Upper lobe of left lung (tissue), 6 donors: ENCODE results near the gene TMEM43. TPM values are rescaled to one million over a fixed set of nuclear protein-coding genes. Genes with fewer than 3 reads are reported as not detected.

ENCODE experiments used
- ATAC-seq, 2 donors: fragments of 200-7000 bp; cut with Tn5 transposase; one replicate each; pipeline ENCODE4 v1.9.1; 2022; ENCODE audit warnings: mild to moderate bottlenecking in 2 of 2, moderate library complexity in 2 of 2; ENCODE audit not compliant: low FRiP score in 2 of 2
- DNase-seq, 2 donors: peaks; one replicate each; pipeline ENCODE4 v3.0.0-alpha.2; 2019 to 2020
- H3K27ac ChIP-seq, 4 donors: fragments of 200-600 bp; sonication (generic); one replicate each; pipeline ENCODE4 v1.5.1; 2016 to 2019
- H3K27me3 ChIP-seq, 4 donors: fragments of 200-600 bp; sonication (generic); one replicate each; pipeline ENCODE4 v1.5.1; 2017 to 2019
- H3K36me3 ChIP-seq, 4 donors: fragments of 200-600 bp; sonication (generic); one replicate each; pipeline ENCODE4 v1.5.1; 2016 to 2019
- H3K4me1 ChIP-seq, 4 donors: fragments of 200-600 bp; sonication (generic); one replicate each; pipeline ENCODE4 v1.5.1; 2018 to 2019
- H3K4me3 ChIP-seq, 4 donors: fragments of 200-600 bp; sonication (generic); one replicate each; pipeline ENCODE4 v1.5.1; 2017 to 2019; ENCODE audit warnings: mild to moderate bottlenecking in 2 of 4, moderate library complexity in 1 of 4
- H3K9me3 ChIP-seq, 4 donors: fragments of 200-600 bp; sonication (generic); one replicate each; pipeline ENCODE4 v1.5.1; 2018 to 2019
- EP300 ChIP-seq, 4 donors: sonication (generic); formaldehyde crosslinking; IDR thresholded peaks; one replicate each; pipeline ENCODE4 v1.5.1; 2017; ENCODE audit warnings: antibody characterized with exemption in 4 of 4, control low read depth in 2 of 4
- POLR2A ChIP-seq, 4 donors: fragments of 450-650 bp; IDR thresholded peaks; one replicate each; pipeline ENCODE4 v1.5.1; 2016 to 2017; ENCODE audit warnings: antibody characterized with exemption in 4 of 4, mild to moderate bottlenecking in 2 of 4
- POLR2AphosphoS5 ChIP-seq, 2 donors: sonication (generic); formaldehyde crosslinking; IDR thresholded peaks; one replicate each; pipeline ENCODE4 v1.5.1; 2017; ENCODE audit warnings: antibody characterized with exemption in 2 of 2
- WGBS, 2 donors: methylation state at CpG; one replicate each; pipeline ENCODE4 v1.1.5; 2017 to 2018; 5-methylcytosine and 5-hydroxymethylcytosine counted together
- total RNA-seq, 6 donors: library from RNA; depleted of rRNA in 4 of 6; stranded (reverse); fragments of >200 nt in 4 of 6; gene quantifications; one replicate each; pipeline versions ENCODE4 v1.1.0 to v1.2.1, GENCODE V29; 2016 to 2021
- TF ChIP-seq, protein P1 (sequence below), 6 experiments: fragments of 450-650 bp in 4 of 6; fragments of 200-600 bp in 2 of 6; sonication (generic) in 2 of 6; IDR thresholded peaks; one replicate each; pipeline ENCODE4 v1.5.1; 2016 to 2019; ENCODE audit warnings: antibody characterized with exemption in 6 of 6
- donor health status: DM: no; HTN: no; CAD: no; lungs with moderate emphysema.
- donor health status: DM: no; HTN: yes; CAD: no; lungs with severe emphysema.

TMEM43 gene
- total RNA-seq, 6 donors from 2014 or later, result 48.2 to 158 (median 87.7) TPM

DNA sequence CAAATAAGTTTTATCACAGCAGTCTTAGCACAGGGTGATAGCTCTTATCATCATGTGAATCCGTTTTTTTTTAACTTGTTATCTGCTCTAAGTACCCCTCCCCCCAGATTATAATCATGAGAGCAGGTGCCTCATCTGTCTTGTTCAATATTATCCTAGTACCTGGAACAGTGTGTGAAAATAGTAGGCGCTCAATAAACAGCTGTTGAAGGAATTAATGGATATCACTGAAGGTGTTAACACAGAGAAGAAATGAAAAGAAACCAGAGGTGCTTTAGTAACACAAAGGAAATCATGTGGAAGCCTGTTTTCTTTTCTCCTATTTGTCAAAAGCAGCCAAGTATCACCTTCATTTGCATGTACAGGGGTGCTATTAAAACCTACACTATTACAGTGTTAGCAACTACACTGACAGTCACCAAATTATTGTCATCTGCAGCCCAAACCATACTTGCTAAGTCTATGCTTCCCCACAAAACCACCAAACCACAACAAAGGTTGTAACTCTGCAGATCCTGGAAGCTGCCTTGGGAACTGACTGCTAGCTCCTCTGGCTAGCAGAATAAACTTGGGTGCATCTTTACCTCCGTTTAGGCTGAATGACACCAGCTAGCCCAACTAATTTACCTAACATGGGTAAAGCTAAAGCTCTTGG is 50.7 kb downstream of the TMEM43 start:
- TF ChIP-seq, protein P1, sequence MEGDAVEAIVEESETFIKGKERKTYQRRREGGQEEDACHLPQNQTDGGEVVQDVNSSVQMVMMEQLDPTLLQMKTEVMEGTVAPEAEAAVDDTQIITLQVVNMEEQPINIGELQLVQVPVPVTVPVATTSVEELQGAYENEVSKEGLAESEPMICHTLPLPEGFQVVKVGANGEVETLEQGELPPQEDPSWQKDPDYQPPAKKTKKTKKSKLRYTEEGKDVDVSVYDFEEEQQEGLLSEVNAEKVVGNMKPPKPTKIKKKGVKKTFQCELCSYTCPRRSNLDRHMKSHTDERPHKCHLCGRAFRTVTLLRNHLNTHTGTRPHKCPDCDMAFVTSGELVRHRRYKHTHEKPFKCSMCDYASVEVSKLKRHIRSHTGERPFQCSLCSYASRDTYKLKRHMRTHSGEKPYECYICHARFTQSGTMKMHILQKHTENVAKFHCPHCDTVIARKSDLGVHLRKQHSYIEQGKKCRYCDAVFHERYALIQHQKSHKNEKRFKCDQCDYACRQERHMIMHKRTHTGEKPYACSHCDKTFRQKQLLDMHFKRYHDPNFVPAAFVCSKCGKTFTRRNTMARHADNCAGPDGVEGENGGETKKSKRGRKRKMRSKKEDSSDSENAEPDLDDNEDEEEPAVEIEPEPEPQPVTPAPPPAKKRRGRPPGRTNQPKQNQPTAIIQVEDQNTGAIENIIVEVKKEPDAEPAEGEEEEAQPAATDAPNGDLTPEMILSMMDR (IDR thresholded peaks at IDR 0.05), result no peak
- no peak for TF ChIP-seq EP300 (IDR thresholded peaks at IDR 0.05)
- TF ChIP-seq POLR2A (IDR thresholded peaks at IDR 0.05), result no peak
- no peak for TF ChIP-seq POLR2AphosphoS5 (IDR thresholded peaks at IDR 0.05)
- WGBS, 2 donors, result 48 to 64% methylated on average over 3 of the region's 3 CpGs
- Histone ChIP-seq H3K4me1 (peaks cover 16 to 43% (median 25%) of the 10 kb centered on the region in 4 donors), H3K27ac (no peak overlapping the region), H3K9me3 (no peaks in the 10 kb centered on the region), H3K4me3 (no peak overlapping the region), H3K27me3 (no peaks in the 10 kb centered on the region), H3K36me3 (peaks cover 13 to 24% (median 20%) of the 10 kb centered on the region in 4 donors)
- no peak for DNase-seq
- ATAC-seq, result no peak

DNA sequence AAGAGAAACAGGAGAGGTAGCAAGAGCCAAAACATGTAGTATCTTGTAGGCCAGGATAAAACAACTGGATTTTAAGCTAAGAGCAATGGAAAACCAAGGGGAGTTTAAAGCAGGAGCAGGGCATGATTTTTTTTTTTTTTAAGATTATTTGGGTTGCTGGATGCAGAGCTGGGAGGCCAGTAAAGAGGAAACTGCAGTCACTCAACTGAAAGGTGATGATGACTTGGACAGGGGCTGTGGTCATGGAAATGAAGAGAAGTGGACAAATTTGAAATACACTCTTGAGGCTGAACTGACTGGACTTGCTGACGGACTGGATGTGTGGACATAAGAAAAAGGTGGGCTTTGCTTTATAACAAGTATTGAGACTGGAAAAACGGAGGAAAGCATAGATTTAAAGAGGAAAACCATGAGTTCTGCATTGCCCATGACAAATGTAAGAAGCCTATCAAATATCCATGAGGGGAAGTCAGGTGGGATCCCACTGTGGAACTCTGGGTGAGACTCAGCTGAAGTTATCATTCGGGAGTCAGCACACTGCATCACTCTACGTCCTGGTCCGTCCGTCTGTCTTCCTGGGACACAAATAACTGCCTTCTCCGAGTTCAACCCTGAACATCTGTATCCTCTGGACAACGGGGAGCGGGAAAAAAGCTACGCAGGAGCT is 52.9 kb downstream of the TMEM43 start:
- Histone ChIP-seq H3K9me3 (no peaks in the 10 kb centered on the region), H3K4me1 (peaks cover 16 to 44% (median 25%) of the 10 kb centered on the region in 4 donors)
- TF ChIP-seq, protein P1 (IDR thresholded peaks at IDR 0.05), result no peak
- TF ChIP-seq EP300 (IDR thresholded peaks at IDR 0.05), result no peak
- no peak for TF ChIP-seq POLR2AphosphoS5 (IDR thresholded peaks at IDR 0.05)
- no peak for TF ChIP-seq POLR2A (IDR thresholded peaks at IDR 0.05)

GRCh38 chr3:14178247-14179113 is 53.6 kb downstream of the TMEM43 start, which contains the start of the genes LSM3 and XPC:
Gene LSM3 (plus strand): TSS chr3:14178817. CDS start chr3:14178861, 44 bp downstream.
Gene XPC (minus strand): TSS chr3:14178601. CDS start chr3:14178568, 33 bp downstream.
- H3K9me3 ChIP-seq, result no peaks in the 10 kb centered on the region
- ATAC-seq, result peak; percentile 100

More for the DNA sequence above, 52.9 kb downstream of the TMEM43 start:
- WGBS, 2 donors, result 4 to 6% methylated on average over 10 of the region's 10 CpGs
- Histone ChIP-seq H3K27ac (peak overlapping the region; percentile 94 to 99 (median 96)), H3K4me3 (peak overlapping the region; percentile 63 to 89 (median 78)), H3K36me3 (peaks cover 6 to 15% (median 10%) of the 10 kb centered on the region in 4 donors), H3K27me3 (no peaks in the 10 kb centered on the region)
- ATAC-seq (peak; percentile 7 to 61), DNase-seq (no peak)

DNA sequence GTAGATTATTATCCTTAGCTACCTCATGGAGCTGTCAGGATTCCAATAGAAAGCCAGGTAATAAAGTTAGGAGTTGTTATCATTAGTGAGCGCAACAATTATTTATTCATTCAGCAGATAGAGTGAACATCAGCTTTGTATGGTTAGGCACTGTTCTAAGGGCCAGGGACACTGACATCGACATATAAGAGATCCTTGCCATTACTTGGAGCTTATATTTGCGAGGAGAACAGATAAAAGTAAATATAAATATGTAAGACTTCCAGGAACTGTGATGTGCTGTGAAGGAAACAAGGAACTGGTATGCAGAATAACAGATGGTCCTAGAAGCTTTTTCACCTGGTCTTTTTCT is 54.2 kb downstream of the TMEM43 start:
- DNase-seq (no peak), ATAC-seq (no peak)
- Histone ChIP-seq H3K9me3 (no peaks in the 10 kb centered on the region), H3K4me3 (peak overlapping the region; percentile 49 to 89 (median 78)), H3K4me1 (peaks cover 16 to 51% (median 25%) of the 10 kb centered on the region in 4 donors), H3K27ac (peak overlapping the region; percentile 94 to 99 (median 96)), H3K36me3 (peaks cover 9 to 22% (median 14%) of the 10 kb centered on the region in 4 donors), H3K27me3 (no peaks in the 10 kb centered on the region)
- 3 to 7% methylated on average over 3 of the region's 3 CpGs for WGBS, 2 donors
- TF ChIP-seq POLR2AphosphoS5 (IDR thresholded peaks at IDR 0.05) (no peak), POLR2A (IDR thresholded peaks at IDR 0.05) (no peak), EP300 (IDR thresholded peaks at IDR 0.05) (no peak)
- TF ChIP-seq, protein P1 (IDR thresholded peaks at IDR 0.05), result no peak

More at GRCh38 chr3:14178247-14179113, 53.6 kb downstream of the TMEM43 start, which contains the start of the genes LSM3 and XPC:
- no peaks in the 10 kb centered on the region for H3K27me3 ChIP-seq
- peaks cover 6 to 18% (median 11%) of the 10 kb centered on the region in 4 donors for H3K36me3 ChIP-seq
- peak within 1 kb of the TSS; percentile 63 to 89 (median 78) for H3K4me3 ChIP-seq
- TF ChIP-seq, protein P1 (IDR thresholded peaks at IDR 0.05), result peak in 2 of 6 experiments; percentile 17 to 37
- TF ChIP-seq POLR2AphosphoS5 (IDR thresholded peaks at IDR 0.05), result peak; percentile 95 to 98
- peak in 1 of 4 donors; percentile 70 for TF ChIP-seq EP300 (IDR thresholded peaks at IDR 0.05)
- TF ChIP-seq POLR2A (IDR thresholded peaks at IDR 0.05), result peak in 3 of 4 donors; percentile 98 to 99 (median 98)
- peak; percentile 97 to 99 for DNase-seq
- H3K27ac ChIP-seq, result peak within 1 kb of the TSS; percentile 94 to 99 (median 96)
- peaks cover 16 to 51% (median 25%) of the 10 kb centered on the region in 4 donors for H3K4me1 ChIP-seq
- 0 to 1% methylated on average over 38 to 43 of the region's 78 CpGs for WGBS, 2 donors
